ENCODE measurements around the gene RNASEH2C.

GRCh38 chr11:65736810-65737209 lies 16.2 kb upstream of the RNASEH2C start:
- no peak for TF ChIP-seq EZH2 (IDR thresholded peaks at IDR 0.05)
- TF ChIP-seq POLR2AphosphoS5 (IDR thresholded peaks at IDR 0.05; ENCODE audit: borderline replicate concordance, low read depth, low read length), result no peak
